T-cell (primary cell): ENCODE results near the gene QSOX2. TPM values are rescaled to one million over a fixed set of nuclear protein-coding genes. Genes with fewer than 3 reads are reported as not detected.
A peak's percentile ranks its signal among the peaks of the same experiment; 100 is the strongest.
"Not testable (repeated sequence)": the region's sequence is repeated elsewhere in the genome, so short reads cannot be mapped to it uniquely, and the experiment has no call there.

Experiments
- ATAC-seq, 4 experiments: fragments of 200-7000 bp in 3 of 4; fragments of 150-1000 bp in 1 of 4; cut with Tn5 transposase; replicated peaks in 1 of 4; 1 replicate in 3 of 4; 2 replicates in 1 of 4; pipeline ENCODE4 v1.10.0; 2021; ENCODE audit warnings: moderate library complexity in 3 of 4, mild to moderate bottlenecking in 2 of 4, moderate number of reproducible peaks in 1 of 4
- CTCF ChIA-PET, 2 donors: fragments of 300-600 bp; sonication (Branson Sonifier 250); formaldehyde crosslinking; loops; one replicate each; lab custom pipeline; 2022; ENCODE audit warnings: antibody characterized with exemption in 2 of 2; lab: Charles Lee
- POLR2A ChIA-PET, 2 donors: fragments of 300-600 bp; sonication (Branson Sonifier 250); formaldehyde crosslinking; loops; one replicate each; lab custom pipeline; 2022; ENCODE audit warnings: antibody characterized with exemption in 2 of 2; lab: Charles Lee
- DNase-seq, 35 experiments: peaks; one replicate each; pipeline versions ENCODE4 v3.0.0 to v3.0.0-alpha.2; 2013 to 2023
- H3K27ac ChIP-seq: one replicate; pipeline ENCODE4 v1.5.1; 2013; ENCODE audit warnings: low read length
- H3K27me3 ChIP-seq, 2 experiments: replicated peaks in 1 of 2; 1 replicate in 1 of 2; 2 replicates in 1 of 2; pipeline versions ENCODE4 v1.6.1 to v1.7.0; 2013; ENCODE audit warnings: low read length in 1 of 2, mixed read lengths in 1 of 2; ENCODE audit not compliant: control insufficient read depth in 2 of 2, insufficient read depth in 2 of 2; ENCODE audit errors: extremely low read depth in 1 of 2
- H3K36me3 ChIP-seq, 2 donors: 1 replicate in 1 of 2; 2 replicates in 1 of 2; pipeline versions ENCODE4 v1.6.1 to v1.7.0; 2013; ENCODE audit warnings: low read length in 1 of 2; ENCODE audit not compliant: control insufficient read depth in 2 of 2, insufficient read depth in 1 of 2; ENCODE audit errors: extremely low read depth in 1 of 2
- H3K4me1 ChIP-seq, 2 experiments: 1 replicate in 1 of 2; 2 replicates in 1 of 2; pipeline versions ENCODE4 v1.6.1 to v1.7.0; 2013; ENCODE audit warnings: low read length in 2 of 2, mixed read lengths in 1 of 2; ENCODE audit not compliant: insufficient read depth in 2 of 2, control insufficient read depth in 1 of 2; ENCODE audit errors: extremely low read depth in 1 of 2
- H3K4me3 ChIP-seq, 2 donors: 1 replicate in 1 of 2; 2 replicates in 1 of 2; pipeline versions ENCODE4 v1.5.1 to v1.7.0; 2013; ENCODE audit warnings: mild to moderate bottlenecking in 2 of 2, low read length in 1 of 2, moderate library complexity in 1 of 2; ENCODE audit not compliant: control insufficient read depth in 1 of 2; ENCODE audit errors: extremely low read depth in 1 of 2
- H3K9me3 ChIP-seq: 2 replicates; pipeline ENCODE4 v1.7.0; 2013
- H3K27ac Mint-ChIP-seq, 2 donors: one replicate each; pipeline ENCODE4 v1.8.0; 2020 to 2021; ENCODE audit warnings: mild to moderate bottlenecking in 2 of 2, mixed read lengths in 2 of 2
- H3K27me3 Mint-ChIP-seq, 2 donors: one replicate each; pipeline ENCODE4 v1.8.0; 2021 to 2022; ENCODE audit warnings: mixed read lengths in 2 of 2
- H3K36me3 Mint-ChIP-seq: one replicate; pipeline ENCODE4 v1.8.0; 2021; ENCODE audit warnings: mixed read lengths
- H3K4me1 Mint-ChIP-seq, 3 donors: one replicate each; pipeline ENCODE4 v1.8.0; 2020 to 2022; ENCODE audit warnings: mixed read lengths in 3 of 3, mild to moderate bottlenecking in 1 of 3
- H3K4me3 Mint-ChIP-seq, 3 donors: one replicate each; pipeline ENCODE4 v1.8.0; 2020 to 2022; ENCODE audit warnings: mild to moderate bottlenecking in 3 of 3, mixed read lengths in 3 of 3, moderate library complexity in 3 of 3
- H3K9me3 Mint-ChIP-seq, 3 donors: one replicate each; pipeline ENCODE4 v1.8.0; 2020 to 2022; ENCODE audit warnings: mixed read lengths in 3 of 3
- WGBS: methylation state at CpG from one replicate; pipeline ENCODE4 v1.1.5; 2013; ENCODE audit warnings: missing lambda C conversion rate; ENCODE audit not compliant: insufficient coverage; 5-methylcytosine and 5-hydroxymethylcytosine counted together
- total RNA-seq, 35 experiments: library from RNA in 6 of 35; stranded (reverse) in 6 of 35; fragments of 120-200 nt in 1 of 35; gene quantifications; one replicate each; pipeline versions ENCODE4 v1.2.1 to v1.2.4 and lab custom pipeline; 2013 to 2026

QSOX2 gene
- total RNA-seq, 5 donors from 2014 or later (not counting 1 experiment from before 2014, with no cell fraction given): 14.1 to 19.4 (median 17.0) TPM

GRCh38 chr9:136236471-136237410, 8.9 kb downstream of the QSOX2 start:
- ATAC-seq, DNase-seq, CTCF ChIA-PET, H3K4me3 Mint-ChIP-seq, POLR2A ChIA-PET, H3K9me3 Mint-ChIP-seq, H3K27me3 ChIP-seq, H3K27ac Mint-ChIP-seq, H3K27me3 Mint-ChIP-seq, H3K27ac ChIP-seq, H3K9me3 ChIP-seq, H3K4me3 ChIP-seq: not testable (repeated sequence)
- H3K4me1 Mint-ChIP-seq: peaks cover 34 to 50% (median 37%) of the 10 kb centered on the region in 3 donors
- peaks cover 0 to 17% of the 10 kb centered on the region in 2 donors for H3K36me3 ChIP-seq
- WGBS: 97% methylated on average over 41 of the region's 43 CpGs
- H3K4me1 ChIP-seq: peaks cover 2 to 26% of the 10 kb centered on the region in 2 experiments
- H3K36me3 Mint-ChIP-seq: peaks cover 25% of the 10 kb centered on the region

- peaks cover 2 to 27% of the 10 kb centered on the region in 2 experiments for H3K4me1 ChIP-seq
- DNase-seq: no peak
- peaks cover 33 to 48% (median 36%) of the 10 kb centered on the region in 3 donors for H3K4me1 Mint-ChIP-seq
- no peaks in the 10 kb centered on the region for H3K9me3 ChIP-seq
- H3K27ac Mint-ChIP-seq: no peak overlapping the region
- ChIA-PET CTCF (no interaction called here), POLR2A (no interaction called here)
- H3K27me3 ChIP-seq: no peaks in the 10 kb centered on the region
- H3K27me3 Mint-ChIP-seq: no peaks in the 10 kb centered on the region
- H3K4me3 ChIP-seq: no peak overlapping the region
- H3K4me3 Mint-ChIP-seq: no peak overlapping the region
- WGBS: 95% methylated on average over 22 of the region's 27 CpGs
- H3K9me3 Mint-ChIP-seq: no peaks in the 10 kb centered on the region
- ATAC-seq: no peak
- peaks cover 27% of the 10 kb centered on the region for H3K36me3 Mint-ChIP-seq
- no peak overlapping the region for H3K27ac ChIP-seq
- peaks cover 0 to 19% of the 10 kb centered on the region in 2 donors for H3K36me3 ChIP-seq
These were observed 9.7 kb downstream of the QSOX2 start for GRCh38 chr9:136235709-136236455.

DNA sequence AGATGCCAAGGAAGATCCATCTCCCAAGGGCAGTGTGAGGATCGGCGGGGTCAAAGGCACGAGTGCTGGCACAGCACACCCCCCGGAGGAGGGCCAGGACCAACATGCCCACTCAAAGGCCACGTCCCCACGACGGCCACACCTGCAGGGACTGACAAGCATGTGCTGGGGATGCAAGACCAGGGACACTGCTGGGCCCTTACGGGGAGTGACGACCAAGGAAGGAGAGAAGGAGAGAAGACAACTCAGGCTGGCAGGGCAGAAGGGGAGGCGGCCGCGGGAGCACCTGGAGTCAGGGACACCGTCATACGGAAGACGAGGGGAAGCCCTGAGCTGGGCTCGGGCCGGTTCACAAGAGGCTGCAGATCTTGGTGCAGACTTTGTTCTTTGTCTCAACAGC, 10.4 kb downstream of the QSOX2 start:
- no peak overlapping the region for H3K4me3 Mint-ChIP-seq
- no peaks in the 10 kb centered on the region for H3K27me3 Mint-ChIP-seq
- peaks cover 34 to 48% (median 38%) of the 10 kb centered on the region in 3 donors for H3K4me1 Mint-ChIP-seq
- no peak for ATAC-seq
- WGBS: 95% methylated on average over 17 of the region's 17 CpGs
- no peaks in the 10 kb centered on the region for H3K9me3 ChIP-seq
- peaks cover 0 to 17% of the 10 kb centered on the region in 2 donors for H3K36me3 ChIP-seq
- CTCF ChIA-PET: no interaction called here
- H3K4me3 ChIP-seq: no peak overlapping the region
- POLR2A ChIA-PET: no interaction called here
- H3K27me3 ChIP-seq: no peaks in the 10 kb centered on the region
- no peak for DNase-seq
- H3K9me3 Mint-ChIP-seq: no peaks in the 10 kb centered on the region
- no peak overlapping the region for H3K27ac ChIP-seq
- no peak overlapping the region for H3K27ac Mint-ChIP-seq
- peaks cover 2 to 27% of the 10 kb centered on the region in 2 experiments for H3K4me1 ChIP-seq
- peaks cover 27% of the 10 kb centered on the region for H3K36me3 Mint-ChIP-seq

DNA sequence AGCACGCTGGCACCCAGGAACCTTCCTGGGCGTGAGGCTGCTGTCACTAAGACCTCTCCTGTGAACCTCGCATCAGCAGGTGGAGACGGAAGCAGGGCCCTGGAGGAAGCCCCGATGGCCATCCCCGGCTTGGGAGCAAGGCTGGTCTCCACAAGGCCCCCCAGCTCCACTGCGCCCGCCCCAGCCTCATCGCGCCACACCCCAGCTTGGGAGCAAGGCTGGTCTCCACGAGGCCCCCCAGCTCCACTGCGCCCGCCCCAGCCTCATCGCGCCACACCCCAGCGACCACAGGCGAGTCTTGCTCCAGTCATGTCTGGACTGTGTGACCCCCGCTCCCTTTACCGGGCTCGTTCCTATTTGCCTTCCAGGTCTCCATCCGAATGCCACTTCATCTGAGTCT, 11.0 kb downstream of the QSOX2 start:
- ATAC-seq (no peak), DNase-seq (no peak)
- no peak overlapping the region for H3K27ac Mint-ChIP-seq
- Histone ChIP-seq H3K9me3 (no peaks in the 10 kb centered on the region), H3K4me3 (no peak overlapping the region), H3K36me3 (peaks cover 0 to 17% of the 10 kb centered on the region in 2 donors), H3K27me3 (no peaks in the 10 kb centered on the region), H3K27ac (no peak overlapping the region), H3K4me1 (peaks cover 2 to 27% of the 10 kb centered on the region in 2 experiments)
- H3K4me1 Mint-ChIP-seq: peaks cover 34 to 48% (median 37%) of the 10 kb centered on the region in 3 donors
- ChIA-PET POLR2A (no interaction called here), CTCF (no interaction called here)
- 94% methylated on average over 21 of the region's 21 CpGs for WGBS
- no peaks in the 10 kb centered on the region for H3K27me3 Mint-ChIP-seq
- H3K9me3 Mint-ChIP-seq: no peaks in the 10 kb centered on the region
- H3K36me3 Mint-ChIP-seq: peaks cover 27% of the 10 kb centered on the region
- no peak overlapping the region for H3K4me3 Mint-ChIP-seq

DNA sequence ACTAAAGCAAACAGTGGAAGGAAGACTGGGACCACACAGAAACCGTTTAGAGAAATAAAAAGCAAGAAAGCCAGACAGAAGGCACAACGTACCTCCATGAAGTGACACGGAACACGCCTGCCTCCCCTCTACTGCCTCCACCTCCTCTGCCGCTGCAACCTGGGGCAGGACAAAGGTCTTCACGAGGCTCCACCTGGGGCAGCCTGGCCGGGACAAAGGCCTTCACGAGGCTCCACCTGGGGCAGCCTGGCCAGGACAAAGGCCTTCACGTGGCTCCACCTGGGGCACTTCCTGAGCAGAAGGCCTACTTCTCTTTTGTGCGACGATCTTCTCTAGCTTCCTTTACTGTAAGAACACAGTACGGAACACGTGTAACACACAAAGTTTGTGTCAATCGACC, 11.7 kb downstream of the QSOX2 start:
- 86% methylated on average over 14 of the region's 14 CpGs for WGBS
- H3K27me3 ChIP-seq: no peaks in the 10 kb centered on the region
- H3K27ac ChIP-seq: no peak overlapping the region
- Mint-ChIP-seq H3K27me3 (no peaks in the 10 kb centered on the region), H3K4me3 (no peak overlapping the region), H3K9me3 (no peaks in the 10 kb centered on the region), H3K4me1 (peaks cover 34 to 41% (median 37%) of the 10 kb centered on the region in 3 donors), H3K36me3 (peaks cover 27% of the 10 kb centered on the region), H3K27ac (peak overlapping the region in 1 of 2 donors; percentile 22)
- no peaks in the 10 kb centered on the region for H3K9me3 ChIP-seq
- POLR2A ChIA-PET: no interaction called here
- DNase-seq (no peak), ATAC-seq (no peak)
- no peak overlapping the region for H3K4me3 ChIP-seq
- peaks cover 2 to 27% of the 10 kb centered on the region in 2 experiments for H3K4me1 ChIP-seq
- CTCF ChIA-PET: no interaction called here
- H3K36me3 ChIP-seq: peaks cover 3 to 17% of the 10 kb centered on the region in 2 donors

DNA sequence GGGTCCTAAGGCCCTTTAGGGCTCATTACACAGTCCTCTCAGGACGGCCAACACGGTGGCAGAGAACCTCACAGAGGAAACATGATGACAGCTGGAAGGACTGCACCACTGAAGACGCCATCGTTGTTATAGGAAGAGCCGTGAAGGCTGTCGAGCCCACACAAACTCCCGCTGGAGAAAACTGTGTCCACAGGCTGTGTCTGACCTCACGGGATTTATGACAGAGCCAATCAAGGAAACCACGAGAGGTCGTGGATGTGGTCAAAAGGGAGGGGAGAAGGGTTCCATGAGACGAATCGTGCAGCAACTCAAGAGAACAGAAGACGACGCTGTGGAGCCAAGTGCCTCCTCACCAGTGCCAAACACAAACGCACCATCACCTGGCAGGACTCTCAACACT, 12.2 kb downstream of the QSOX2 start:
- no peak overlapping the region for H3K4me3 Mint-ChIP-seq
- no peaks in the 10 kb centered on the region for H3K27me3 ChIP-seq
- 72% methylated on average over 10 of the region's 15 CpGs for WGBS
- peak overlapping the region; percentile 22 to 43 for H3K27ac Mint-ChIP-seq
- no peaks in the 10 kb centered on the region for H3K27me3 Mint-ChIP-seq
- no peaks in the 10 kb centered on the region for H3K9me3 ChIP-seq
- DNase-seq (no peak), ATAC-seq (no peak)
- H3K4me3 ChIP-seq: no peak overlapping the region
- peaks cover 27% of the 10 kb centered on the region for H3K36me3 Mint-ChIP-seq
- H3K9me3 Mint-ChIP-seq: no peaks in the 10 kb centered on the region
- ChIA-PET CTCF (no interaction called here), POLR2A (no interaction called here)
- H3K27ac ChIP-seq: no peak overlapping the region
- H3K4me1 Mint-ChIP-seq: peaks cover 34 to 41% (median 40%) of the 10 kb centered on the region in 3 donors
- peaks cover 2 to 26% of the 10 kb centered on the region in 2 experiments for H3K4me1 ChIP-seq
- peaks cover 3 to 17% of the 10 kb centered on the region in 2 donors for H3K36me3 ChIP-seq
